GM21529 (cell line): ENCODE results near the gene RSBN1L.

Experiments
- ATAC-seq: cut with Tn5 transposase; IDR thresholded peaks from one replicate; pipeline ENCODE4 v1.9.1; 2021; ENCODE audit not compliant: unreplicated experiment

RSBN1L gene

GRCh38 chr7:77727936-77728701 lies 31.9 kb downstream of the RSBN1L start:
- ATAC-seq, result no peak

- no peak for ATAC-seq
These were observed 33.5 kb downstream of the RSBN1L start for GRCh38 chr7:77729574-77730348.

- no peak for ATAC-seq
These were observed 35.5 kb downstream of the RSBN1L start for GRCh38 chr7:77731716-77732115.

- no peak for ATAC-seq
These were observed 38.6 kb downstream of the RSBN1L start for GRCh38 chr7:77734659-77735421.

GRCh38 chr7:77735457-77735856 lies 39.2 kb downstream of the RSBN1L start:
- ATAC-seq, result no peak

- no peak for ATAC-seq
These were observed 40.7 kb downstream of the RSBN1L start for GRCh38 chr7:77736991-77737390.

GRCh38 chr7:77738382-77738781 lies 42.1 kb downstream of the RSBN1L start:
- ATAC-seq, result no peak

- ATAC-seq, result no peak
These were observed 42.6 kb downstream of the RSBN1L start for GRCh38 chr7:77738871-77739270.

- ATAC-seq, result no peak
These were observed 44.0 kb downstream of the RSBN1L start for GRCh38 chr7:77740257-77740656.

- ATAC-seq, result no peak
These were observed 47.3 kb downstream of the RSBN1L start for GRCh38 chr7:77743518-77743917.

- no peak for ATAC-seq
These were observed 49.5 kb downstream of the RSBN1L start for GRCh38 chr7:77745746-77746145.

- no peak for ATAC-seq
These were observed 50.0 kb downstream of the RSBN1L start for GRCh38 chr7:77746164-77746823.

- ATAC-seq, result no peak
These were observed 50.5 kb downstream of the RSBN1L start for GRCh38 chr7:77746824-77747165.

GRCh38 chr7:77747178-77747577 lies 50.9 kb downstream of the RSBN1L start:
- no peak for ATAC-seq

- no peak for ATAC-seq
These were observed 51.5 kb downstream of the RSBN1L start for GRCh38 chr7:77747718-77748117.

GRCh38 chr7:77752016-77752415 lies 55.8 kb downstream of the RSBN1L start:
- ATAC-seq, result no peak

- no peak for ATAC-seq
These were observed 56.9 kb downstream of the RSBN1L start for GRCh38 chr7:77753173-77753572.

- ATAC-seq, result peak; percentile 91
These were observed 61.3 kb downstream of the RSBN1L start for GRCh38 chr7:77757589-77757988.

GRCh38 chr7:77759294-77759889 lies 63.1 kb downstream of the RSBN1L start:
- ATAC-seq, result peak; percentile 39

GRCh38 chr7:77760809-77761453 lies 64.7 kb downstream of the RSBN1L start:
- no peak for ATAC-seq
